Astrocyte (in vitro differentiated cells and primary cell): ENCODE data around the gene ZNF385D. TPM values are rescaled to one million over a fixed set of nuclear protein-coding genes. Genes with fewer than 3 reads are reported as not detected.

Experiments
- DNase-seq: peaks from one replicate; pipeline ENCODE4 v3.0.0-alpha.2; 2010; ENCODE audit warnings: low read depth
- FAIRE-seq: peaks from 2 replicates; lab custom pipeline; 2011; peaks lifted over from hg19 to GRCh38; lab: Jason Lieb, UNC
- H2AFZ ChIP-seq: 2 replicates; pipeline ENCODE4 v1.6.0; 2012; ENCODE audit warnings: low read depth, low read length, inconsistent platforms
- H3K27ac ChIP-seq: 2 replicates; pipeline ENCODE4 v1.5.1; 2011; ENCODE audit warnings: low read depth, low read length, inconsistent platforms
- H3K27me3 ChIP-seq: 2 replicates; pipeline ENCODE4 v1.6.0; 2011; ENCODE audit warnings: low read length, inconsistent platforms; ENCODE audit not compliant: insufficient read depth
- H3K36me3 ChIP-seq: 2 replicates; pipeline ENCODE4 v1.5.1; 2011; ENCODE audit warnings: low read length, inconsistent platforms; ENCODE audit not compliant: insufficient read depth
- H3K4me1 ChIP-seq: 2 replicates; pipeline ENCODE4 v1.5.1; 2011; ENCODE audit warnings: low read length, inconsistent platforms; ENCODE audit not compliant: insufficient read depth
- H3K4me2 ChIP-seq: 2 replicates; pipeline ENCODE4 v1.6.0; 2012; ENCODE audit warnings: low read length, inconsistent platforms
- H3K4me3 ChIP-seq: 2 replicates; pipeline ENCODE4 v1.5.1; 2011; ENCODE audit warnings: low read depth, mild to moderate bottlenecking, low read length, inconsistent platforms; ENCODE audit not compliant: insufficient read depth
- H3K79me2 ChIP-seq: 2 replicates; pipeline ENCODE4 v1.6.0; 2012; ENCODE audit warnings: mild to moderate bottlenecking, low read length, inconsistent platforms; ENCODE audit not compliant: insufficient read depth
- H3K9ac ChIP-seq: 2 replicates; pipeline ENCODE4 v1.6.0; 2012; ENCODE audit warnings: mild to moderate bottlenecking, low read length, inconsistent platforms
- H3K9me3 ChIP-seq: 2 replicates; pipeline ENCODE4 v1.5.1; 2012; ENCODE audit warnings: low read depth, mild to moderate bottlenecking, low read length, inconsistent platforms; ENCODE audit not compliant: insufficient read depth
- H4K20me1 ChIP-seq: 2 replicates; pipeline ENCODE4 v1.6.0; 2012; ENCODE audit warnings: low read length, inconsistent platforms; ENCODE audit not compliant: insufficient read depth
- H3K27ac Mint-ChIP-seq: one replicate; pipeline ENCODE4 v1.8.0; 2021; ENCODE audit warnings: mild to moderate bottlenecking, mixed read lengths; ENCODE audit not compliant: unreplicated experiment
- H3K27me3 Mint-ChIP-seq: one replicate; pipeline ENCODE4 v1.8.0; 2021; ENCODE audit warnings: low read depth, mixed read lengths; ENCODE audit not compliant: unreplicated experiment
- H3K36me3 Mint-ChIP-seq: one replicate; pipeline ENCODE4 v1.8.0; 2021; ENCODE audit warnings: low read depth, mixed read lengths; ENCODE audit not compliant: unreplicated experiment
- H3K4me1 Mint-ChIP-seq: one replicate; pipeline ENCODE4 v1.8.0; 2021; ENCODE audit warnings: low read depth, mixed read lengths; ENCODE audit not compliant: unreplicated experiment
- H3K4me3 Mint-ChIP-seq: one replicate; pipeline ENCODE4 v1.8.0; 2021; ENCODE audit warnings: mild to moderate bottlenecking, moderate library complexity, mixed read lengths; ENCODE audit not compliant: unreplicated experiment
- H3K9me3 Mint-ChIP-seq: one replicate; pipeline ENCODE4 v1.8.0; 2021; ENCODE audit warnings: mild to moderate bottlenecking, mixed read lengths; ENCODE audit not compliant: unreplicated experiment
- CTCF ChIP-seq: IDR thresholded peaks from 2 replicates; pipeline ENCODE4 v1.5.1; 2011; ENCODE audit warnings: low read depth, mild to moderate bottlenecking, inconsistent platforms, low read length, moderate library complexity; ENCODE audit not compliant: insufficient read depth
- EZH2 ChIP-seq: IDR thresholded peaks from 2 replicates; pipeline ENCODE4 v1.6.1; 2012; ENCODE audit warnings: mild to moderate bottlenecking, low read length, inconsistent platforms; ENCODE audit not compliant: insufficient read depth
- total RNA-seq: library from RNA; stranded (reverse); gene quantifications from 2 replicates; pipeline ENCODE4 v1.2.1, GENCODE V29; 2021

Gene ZNF385D
- total RNA-seq, 1 donor from 2014 or later = 7.8 TPM

- H3K4me1 ChIP-seq = no peaks in the 10 kb centered on the region
- FAIRE-seq (peak; percentile 5), DNase-seq (no peak)
- H3K27ac ChIP-seq = no peak overlapping the region
- Mint-ChIP-seq H3K4me3 (no peak overlapping the region), H3K27ac (no peak overlapping the region), H3K9me3 (no peaks in the 10 kb centered on the region), H3K4me1 (no peaks in the 10 kb centered on the region), H3K36me3 (no peaks in the 10 kb centered on the region), H3K27me3 (no peaks in the 10 kb centered on the region)
- H3K9me3 ChIP-seq = no peaks in the 10 kb centered on the region
- no peak overlapping the region for H2AFZ ChIP-seq
- no peak overlapping the region for H3K4me3 ChIP-seq
- H3K79me2 ChIP-seq = no peaks in the 10 kb centered on the region
- H3K27me3 ChIP-seq = no peaks in the 10 kb centered on the region
- no peaks in the 10 kb centered on the region for H3K36me3 ChIP-seq
- no peak overlapping the region for H3K4me2 ChIP-seq
- no peak overlapping the region for H3K9ac ChIP-seq
- TF ChIP-seq EZH2 (no peak), CTCF (no peak)
- H4K20me1 ChIP-seq = no peaks in the 10 kb centered on the region
Observed at GRCh38 chr3:21426920-21427319, 324.1 kb downstream of the ZNF385D start.

- Histone ChIP-seq H3K4me1 (no peaks in the 10 kb centered on the region), H3K9ac (no peak overlapping the region), H3K4me3 (no peak overlapping the region), H4K20me1 (no peaks in the 10 kb centered on the region), H3K4me2 (no peak overlapping the region), H2AFZ (no peak overlapping the region), H3K27me3 (no peaks in the 10 kb centered on the region), H3K79me2 (no peaks in the 10 kb centered on the region), H3K9me3 (no peaks in the 10 kb centered on the region), H3K36me3 (no peaks in the 10 kb centered on the region), H3K27ac (no peak overlapping the region)
- Mint-ChIP-seq H3K4me3 (no peak overlapping the region), H3K27ac (no peak overlapping the region), H3K36me3 (no peaks in the 10 kb centered on the region), H3K4me1 (no peaks in the 10 kb centered on the region), H3K9me3 (no peaks in the 10 kb centered on the region), H3K27me3 (no peaks in the 10 kb centered on the region)
- no peak for FAIRE-seq
- no peak for DNase-seq
- no peak for TF ChIP-seq EZH2
- TF ChIP-seq CTCF = no peak
Observed at GRCh38 chr3:21425715-21426114, 325.3 kb downstream of the ZNF385D start.

- no peak overlapping the region for H3K4me2 ChIP-seq
- no peaks in the 10 kb centered on the region for H3K79me2 ChIP-seq
- TF ChIP-seq EZH2 (no peak), CTCF (no peak)
- no peaks in the 10 kb centered on the region for H3K27me3 ChIP-seq
- DNase-seq = no peak
- H3K4me1 ChIP-seq = no peaks in the 10 kb centered on the region
- H3K4me3 ChIP-seq = no peak overlapping the region
- FAIRE-seq = no peak
- H3K9ac ChIP-seq = no peak overlapping the region
- no peaks in the 10 kb centered on the region for H3K9me3 ChIP-seq
- H3K27ac ChIP-seq = no peak overlapping the region
- no peak overlapping the region for H2AFZ ChIP-seq
- no peaks in the 10 kb centered on the region for H3K9me3 Mint-ChIP-seq
- H3K4me1 Mint-ChIP-seq = no peaks in the 10 kb centered on the region
- H3K27ac Mint-ChIP-seq = no peak overlapping the region
- no peaks in the 10 kb centered on the region for H4K20me1 ChIP-seq
- no peak overlapping the region for H3K4me3 Mint-ChIP-seq
- no peaks in the 10 kb centered on the region for H3K36me3 Mint-ChIP-seq
- no peaks in the 10 kb centered on the region for H3K36me3 ChIP-seq
- no peaks in the 10 kb centered on the region for H3K27me3 Mint-ChIP-seq
Observed at GRCh38 chr3:21421096-21421495, 329.9 kb downstream of the ZNF385D start.
